HG02970 (cell line): ENCODE data around the gene TP53I13.
"Not testable (repeated sequence)": the region's sequence is repeated elsewhere in the genome, so short reads cannot be mapped to it uniquely, and the experiment has no call there.

Experiments used
- ATAC-seq: cut with Tn5 transposase; IDR thresholded peaks from one replicate; pipeline ENCODE4 v1.9.1; 2021; ENCODE audit warnings: mild to moderate bottlenecking, moderate library complexity, moderate number of reproducible peaks; ENCODE audit not compliant: unreplicated experiment, low FRiP score

The TP53I13 gene

DNA sequence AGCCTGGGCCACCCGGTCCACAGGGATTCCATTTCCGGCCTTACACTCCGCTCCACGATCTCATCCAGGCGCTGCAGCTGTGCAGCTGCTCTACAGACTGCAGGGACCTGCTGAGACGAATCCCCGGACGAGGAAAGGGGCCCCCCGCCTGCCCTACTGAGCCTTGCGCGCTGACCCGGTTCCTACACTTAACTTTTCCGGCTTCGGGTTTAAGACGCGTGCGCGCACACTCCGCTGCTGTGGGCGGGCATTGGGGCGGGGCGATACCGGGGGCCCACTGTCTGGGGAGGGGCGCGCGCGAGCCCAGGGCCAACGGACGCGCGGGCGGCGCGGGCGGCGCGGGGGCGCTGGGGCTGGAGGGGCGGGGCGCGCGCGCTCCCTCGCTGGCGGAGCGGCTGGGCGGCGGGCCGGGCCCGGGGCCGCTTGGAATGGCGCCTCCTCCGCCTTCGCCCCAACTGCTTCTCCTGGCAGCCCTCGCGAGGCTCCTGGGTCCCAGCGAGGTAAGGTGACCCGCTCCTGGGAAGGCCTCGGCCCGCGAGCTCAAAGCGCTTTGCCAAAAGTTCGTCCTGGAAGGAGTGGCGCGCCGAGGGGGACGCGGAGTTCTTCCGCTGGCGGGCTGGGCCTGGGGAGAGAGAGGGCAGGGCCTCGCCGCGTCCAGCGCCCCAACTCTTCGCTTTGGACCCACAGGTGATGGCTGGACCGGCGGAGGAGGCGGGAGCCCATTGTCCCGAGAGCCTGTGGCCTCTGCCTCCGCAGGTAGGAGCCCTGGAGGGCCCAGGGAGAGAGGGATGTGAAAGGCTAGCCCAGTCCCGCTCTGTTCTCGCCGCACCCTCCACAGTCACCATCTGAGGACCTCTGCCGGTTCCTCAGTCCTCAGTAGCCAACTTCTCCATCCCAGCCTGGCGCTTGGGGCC, at the start of gene TP53I13:
TP53I13 (plus strand) TSS at position 371 of the 914 bp plus-strand sequence; CDS start at position 429, 58 bp downstream.
- peak; percentile 35 for ATAC-seq

DNA sequence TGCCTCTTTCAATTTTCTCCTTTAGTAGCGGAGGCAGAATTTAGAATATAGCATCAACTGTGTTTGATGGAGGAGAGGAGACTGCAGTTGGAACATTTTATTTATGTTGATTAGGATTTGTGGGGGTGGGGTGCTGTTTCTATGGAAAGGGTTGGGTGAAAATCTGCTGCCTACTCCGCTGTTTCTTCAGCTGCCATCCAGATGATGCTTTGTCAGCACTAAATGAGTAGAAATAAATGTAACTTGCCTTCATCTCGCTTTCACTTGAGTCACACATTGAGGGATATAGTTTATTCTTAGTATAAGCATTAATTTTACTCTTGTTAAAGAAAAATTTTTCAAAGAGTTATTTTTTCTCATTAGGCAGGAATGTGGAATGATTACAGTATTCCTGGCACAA, 43.8 kb upstream of the TP53I13 start:
- ATAC-seq: no peak

DNA sequence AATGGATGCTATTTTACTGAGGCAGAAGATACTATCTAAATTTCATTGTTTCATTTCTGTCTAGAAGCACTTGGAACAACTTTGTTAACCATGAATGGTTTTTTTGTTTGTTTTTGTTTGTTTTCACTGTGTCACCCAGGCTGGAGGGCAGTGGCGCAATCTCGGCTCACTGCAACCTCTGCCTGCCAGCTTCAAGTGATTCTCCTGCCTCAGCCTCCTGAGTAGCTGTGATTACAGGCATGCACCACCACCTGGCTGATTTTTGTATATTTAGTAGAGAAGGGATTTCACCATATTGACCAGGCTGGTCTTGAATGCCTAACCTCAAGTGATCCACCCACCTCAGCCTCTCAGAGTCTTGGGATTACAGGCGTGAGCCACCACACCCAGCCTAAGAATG, 42.2 kb upstream of the TP53I13 start:
- no peak for ATAC-seq

DNA sequence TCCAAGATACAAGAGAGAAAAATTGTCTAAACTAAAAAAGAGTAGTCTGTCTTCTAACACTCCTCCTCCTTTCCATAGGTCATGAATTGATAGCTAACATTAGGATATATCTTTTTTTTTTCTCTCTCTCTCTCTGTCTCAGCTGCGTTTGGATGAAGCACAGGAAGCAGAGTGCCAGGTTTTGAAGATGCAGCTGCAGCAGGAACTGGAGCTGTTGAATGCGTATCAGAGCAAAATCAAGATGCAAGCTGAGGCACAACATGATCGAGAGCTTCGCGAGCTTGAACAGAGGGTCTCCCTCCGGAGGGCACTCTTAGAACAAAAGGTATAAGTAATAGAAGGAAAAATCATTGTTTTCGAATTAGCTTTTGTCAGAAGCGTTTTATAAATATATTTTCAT, 34.5 kb upstream of the TP53I13 start:
- no peak for ATAC-seq

GRCh38 chr17:29544066-29544465, 24.4 kb upstream of the TP53I13 start:
- ATAC-seq: no peak

DNA sequence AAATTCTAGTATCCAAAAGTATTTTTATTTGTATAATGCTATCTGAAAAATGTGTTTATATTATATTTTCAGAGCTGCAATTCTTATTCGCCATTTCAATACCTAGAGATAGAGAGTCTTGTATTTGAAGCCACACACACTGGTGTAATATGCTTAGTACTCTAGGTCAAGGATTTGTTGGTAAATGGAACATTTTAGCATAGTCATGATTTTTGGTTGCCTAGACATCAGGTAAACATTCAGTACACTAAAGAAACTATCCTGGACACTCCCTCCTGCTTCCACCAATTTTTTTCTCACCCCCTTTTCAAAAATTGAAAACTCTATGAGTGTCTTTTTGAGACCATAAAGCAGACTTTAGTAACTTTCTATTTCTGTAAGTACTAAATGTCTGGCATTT, 22.4 kb upstream of the TP53I13 start:
- ATAC-seq: no peak

GRCh38 chr17:29546830-29547229, 21.7 kb upstream of the TP53I13 start:
- ATAC-seq: no peak

- ATAC-seq: no peak
Observed at GRCh38 chr17:29549177-29549923, 19.2 kb upstream of the TP53I13 start.

- ATAC-seq: no peak
Observed at GRCh38 chr17:29555840-29556239, 12.7 kb upstream of the TP53I13 start.

DNA sequence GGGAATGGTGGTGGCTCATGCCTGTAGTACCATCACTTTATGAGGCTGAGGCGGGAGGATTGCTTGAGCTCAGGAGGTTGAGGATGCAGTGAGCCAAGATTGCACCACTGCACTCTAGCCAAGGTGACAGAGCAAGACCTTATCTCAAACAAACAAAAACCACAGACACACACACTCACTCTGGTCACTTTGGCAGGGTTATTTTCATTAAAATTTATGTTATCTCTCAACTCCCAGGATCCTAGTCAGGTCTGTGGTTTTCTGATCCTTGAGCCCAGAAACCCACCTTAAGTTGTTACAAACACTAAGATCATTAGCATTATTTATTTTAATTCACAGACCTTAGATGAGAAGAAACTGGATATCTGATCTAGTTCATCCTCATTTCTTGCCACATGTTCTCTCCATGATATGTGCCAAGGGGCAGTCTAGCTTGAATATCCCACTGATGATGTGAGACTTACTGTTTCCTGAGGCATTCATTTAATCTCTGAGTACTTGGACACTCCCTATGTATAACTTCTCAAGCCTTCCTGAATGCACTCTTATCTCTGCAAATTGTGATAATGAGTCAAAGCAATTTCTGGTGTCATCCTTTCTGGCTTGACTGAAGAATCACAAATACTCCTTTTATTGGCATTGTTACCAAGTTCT, 11.3 kb upstream of the TP53I13 start:
- ATAC-seq: no peak

DNA sequence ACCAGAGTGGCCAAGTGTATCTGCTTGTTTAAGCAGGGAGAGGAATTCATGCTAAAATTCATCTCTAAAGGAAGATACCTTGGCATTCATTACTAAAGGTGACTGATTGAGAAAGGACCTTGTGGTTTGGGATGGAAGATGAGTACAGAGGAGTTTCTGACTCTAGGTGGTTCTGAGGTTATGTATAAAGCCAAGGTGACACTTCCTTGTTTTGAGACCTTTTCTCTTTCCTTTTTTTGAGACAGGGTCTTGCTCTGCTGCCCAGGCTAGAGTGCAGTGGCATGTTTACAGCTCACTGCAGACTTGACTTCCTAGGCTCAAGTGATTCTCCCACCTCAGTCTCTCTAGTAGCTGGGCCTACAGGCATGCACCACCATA, 10.8 kb upstream of the TP53I13 start:
- ATAC-seq: no peak

DNA sequence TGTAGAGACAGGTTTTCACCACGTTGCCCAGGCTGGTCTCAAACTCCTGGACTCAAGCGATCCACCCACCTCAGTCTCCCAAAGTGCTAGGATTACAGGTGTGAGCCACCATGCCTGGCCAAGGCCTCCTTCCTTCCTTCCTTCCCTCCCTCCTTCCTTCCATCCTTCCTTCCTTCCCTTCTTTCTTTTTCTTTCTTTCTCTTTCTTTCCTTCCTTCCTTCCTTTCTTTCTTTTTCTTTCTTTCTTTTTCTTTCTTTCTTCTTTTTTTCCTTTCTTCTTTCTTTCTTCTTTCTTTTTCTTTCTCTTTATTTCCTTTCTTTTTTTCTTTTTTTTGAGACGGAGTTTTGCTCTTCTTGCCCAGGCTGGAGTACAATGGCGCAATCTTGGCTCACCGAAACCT, 10.4 kb upstream of the TP53I13 start:
- ATAC-seq: not testable (repeated sequence)

GRCh38 chr17:29559640-29560039, 8.9 kb upstream of the TP53I13 start:
- ATAC-seq: no peak

- no peak for ATAC-seq
Observed at GRCh38 chr17:29560316-29560715, 8.2 kb upstream of the TP53I13 start.

GRCh38 chr17:29561554-29562517, 6.7 kb upstream of the TP53I13 start:
- no peak for ATAC-seq

DNA sequence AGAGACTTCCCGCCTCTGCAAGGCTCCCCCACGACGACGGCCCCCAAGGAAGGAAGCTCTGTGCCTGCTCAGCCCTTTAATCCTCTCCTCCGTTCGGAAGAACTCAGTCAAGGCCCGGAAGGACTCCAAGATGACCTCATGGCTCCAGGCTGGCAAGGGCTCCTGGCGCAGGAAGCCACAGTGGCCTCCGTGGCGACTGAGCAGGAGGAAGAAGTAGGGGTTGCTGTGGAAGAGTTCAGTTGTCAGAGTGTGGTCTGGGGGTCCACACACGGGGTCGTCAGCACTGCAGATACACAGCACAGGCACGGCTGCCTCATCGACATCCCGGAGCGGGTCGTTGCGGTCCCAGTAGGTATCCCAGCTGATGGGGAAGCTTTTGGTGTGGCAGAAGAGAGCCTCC, 5.9 kb upstream of the TP53I13 start:
- no peak for ATAC-seq

- no peak for ATAC-seq
Observed at GRCh38 chr17:29563816-29564215, 4.7 kb upstream of the TP53I13 start.

DNA sequence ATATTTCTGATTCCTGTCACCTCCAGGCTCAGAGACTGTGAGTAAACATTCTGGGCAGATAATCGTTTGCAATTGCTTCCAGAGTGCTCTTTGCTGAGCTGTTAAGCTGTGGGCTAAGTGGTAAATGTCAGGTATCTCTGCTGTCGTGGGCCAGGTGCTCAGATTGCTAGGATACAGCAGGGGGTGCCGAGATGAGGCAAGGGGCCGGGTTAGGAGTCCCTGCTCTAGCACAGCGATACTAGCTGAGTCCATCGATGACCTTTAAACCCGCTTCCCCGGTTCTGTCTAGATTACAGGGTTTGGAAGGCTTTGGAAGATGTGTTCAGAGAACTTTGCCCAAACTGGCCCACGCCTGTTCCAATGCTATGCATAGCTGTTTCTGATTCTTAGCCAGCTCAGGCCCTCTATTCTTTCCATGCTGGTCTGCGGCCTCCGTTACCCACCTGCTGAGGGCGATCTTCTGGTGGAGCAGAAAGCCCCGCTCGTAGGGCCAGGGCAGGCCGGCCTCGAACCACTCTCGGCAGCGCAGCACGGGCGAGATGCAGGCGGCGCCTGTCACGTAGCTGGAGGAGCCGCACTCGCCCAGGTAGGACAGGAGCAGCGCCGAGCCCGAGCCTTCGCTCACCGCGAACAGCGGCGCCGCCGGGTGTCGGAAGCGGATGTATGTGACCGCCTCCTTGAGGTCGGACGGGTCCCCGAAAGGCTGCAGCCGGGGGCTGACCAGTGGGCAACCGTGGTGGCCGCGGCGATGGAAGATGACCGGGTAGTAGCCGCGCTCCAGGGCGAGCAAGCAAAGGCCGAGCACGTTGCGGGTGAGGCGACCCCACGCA, 2.6 kb upstream of the TP53I13 start:
- ATAC-seq: peak; percentile 14
